K562 (cell line): ENCODE data around the gene NUP153. TPM values are rescaled to one million over a fixed set of nuclear protein-coding genes. Genes with fewer than 3 reads are reported as not detected.

Source experiments
- ARNT ChIP-seq, 2 experiments: fragments of 450-650 bp; IDR thresholded peaks; 2 replicates each; pipeline ENCODE4 v1.6.1; 2016; ENCODE audit warnings: mild to moderate bottlenecking in 1 of 2
- BRF1 ChIP-seq: IDR thresholded peaks from 3 replicates; pipeline ENCODE4 v1.6.1; 2011; ENCODE audit warnings: borderline replicate concordance, mild to moderate bottlenecking; ENCODE audit not compliant: insufficient read length; ENCODE audit errors: extremely low read depth
- EP300 ChIP-seq: IDR thresholded peaks from 2 replicates; pipeline ENCODE4 v1.6.1; 2012; ENCODE audit warnings: low read length, improper control_type of control experiment
- FOXO4 ChIP-seq: fragments of 450-650 bp; formaldehyde crosslinking; IDR thresholded peaks from 2 replicates; pipeline ENCODE4 v1.4.0; 2020; ENCODE audit warnings: mild to moderate bottlenecking, moderate library complexity
- MCM2 ChIP-seq: fragments of 450-650 bp; IDR thresholded peaks from 2 replicates; pipeline ENCODE4 v1.6.1; 2017; ENCODE audit warnings: low read depth, mild to moderate bottlenecking
- MGA ChIP-seq: fragments of 450-650 bp; IDR thresholded peaks from 2 replicates; pipeline ENCODE4 v1.6.1; 2016; ENCODE audit warnings: mild to moderate bottlenecking, moderate library complexity
- NR2C2 ChIP-seq, 2 experiments: fragments of 200-800 bp in 1 of 2; sonication (Bioruptor generic) in 1 of 2; sonication (generic) in 1 of 2; formaldehyde crosslinking in 1 of 2; IDR thresholded peaks; 2 replicates each; pipeline versions ENCODE4 v1.6.1 to v1.8.0; 2016 to 2022; ENCODE audit warnings: mild to moderate bottlenecking in 1 of 2, missing compliant biosample characterization in 1 of 2, missing genetic modification characterization in 1 of 2, missing genetic modification reagents in 1 of 2
- PYGO2 ChIP-seq: fragments of 450-650 bp; IDR thresholded peaks from 2 replicates; pipeline ENCODE4 v1.6.1; 2016; ENCODE audit warnings: mild to moderate bottlenecking, missing genetic modification characterization, moderate library complexity, missing compliant biosample characterization
- ZBTB11 ChIP-seq, 3 experiments: fragments of 200-800 bp in 1 of 3; fragments of 250-450 bp in 1 of 3; fragments of 450-650 bp in 1 of 3; sonication (Bioruptor Pico) in 1 of 3; sonication (Bioruptor generic) in 1 of 3; formaldehyde crosslinking in 1 of 3; IDR thresholded peaks; 2 replicates each; pipeline versions ENCODE4 v1.6.1 to v1.8.0; 2016 to 2022; ENCODE audit warnings: mild to moderate bottlenecking in 2 of 3, missing genetic modification characterization in 2 of 3, missing compliant biosample characterization in 1 of 3, moderate library complexity in 1 of 3
- polyA plus RNA-seq, 8 experiments: library from polyadenylated mRNA; depleted of rRNA in 4 of 8; stranded (reverse) in 5 of 8; unstranded in 3 of 8; fragments of >200 nt; fragmentation: Nextera tagmentation in 2 of 8; fragmentation: Illumina TruSeq in 1 of 8; extraction: Ambion mirVana in 2 of 8; extraction: Trizol in 1 of 8; gene quantifications; 2 replicates each; pipeline versions ENCODE4 v1.2.1 to v1.2.3, GENCODE V29; 2011 to 2014; ENCODE audit warnings: inconsistent platforms in 1 of 8, missing spikeins in 1 of 8
- total RNA-seq, 7 experiments: library from RNA; depleted of rRNA in 6 of 7; stranded (reverse); fragments of >200 nt in 6 of 7; fragmentation: Illumina TruSeq in 2 of 7; extraction: Trizol in 2 of 7; gene quantifications; 2 replicates each; pipeline versions ENCODE4 v1.2.1 to v1.2.3, GENCODE V29; 2011 to 2021; ENCODE audit warnings: low replicate concordance in 1 of 7

Gene NUP153
- total and polyA plus RNA-seq, 9 of the 15 experiments (the other 6 are each of a cell fraction or from before 2014, with no cell fraction given) = 21.9 to 110 (median 84.8) TPM

- TF ChIP-seq MGA (peak; percentile 34), ARNT (IDR thresholded peaks at IDR 0.05) (no peak), EP300 (no peak), PYGO2 (tag) (0 out of 2 replicates have a peak, but pooled peaks have one; percentile 7), NR2C2 (CRISPR knock-in tag; IDR thresholded peaks at IDR 0.05) (no peak), NR2C2 (tag; IDR thresholded peaks at IDR 0.05) (peak; percentile 14; the same call in 1 of the 2 replicates), ZBTB11 (CRISPR knock-in tag; IDR thresholded peaks at IDR 0.05) (0 out of 6 replicates have a peak, but pooled peaks of 1 of the 3 experiments have one; percentile 18), BRF1 (no peak), MCM2 (no peak), FOXO4 (CRISPR knock-in tag) (no peak)
Observed at GRCh38 chr6:17714177-17714576, 7.5 kb upstream of the NUP153 start (continued).
